Measurements from ENCODE around the gene PIP4K2B. TPM values are rescaled to one million over a fixed set of nuclear protein-coding genes. Genes with fewer than 3 reads are reported as not detected.

PIP4K2B gene
- total and polyA plus RNA-seq, 9 of the 15 experiments (the other 6 are each of a cell fraction or from before 2014, with no cell fraction given), result 3.7 to 29.9 (median 23.0) TPM

DNA sequence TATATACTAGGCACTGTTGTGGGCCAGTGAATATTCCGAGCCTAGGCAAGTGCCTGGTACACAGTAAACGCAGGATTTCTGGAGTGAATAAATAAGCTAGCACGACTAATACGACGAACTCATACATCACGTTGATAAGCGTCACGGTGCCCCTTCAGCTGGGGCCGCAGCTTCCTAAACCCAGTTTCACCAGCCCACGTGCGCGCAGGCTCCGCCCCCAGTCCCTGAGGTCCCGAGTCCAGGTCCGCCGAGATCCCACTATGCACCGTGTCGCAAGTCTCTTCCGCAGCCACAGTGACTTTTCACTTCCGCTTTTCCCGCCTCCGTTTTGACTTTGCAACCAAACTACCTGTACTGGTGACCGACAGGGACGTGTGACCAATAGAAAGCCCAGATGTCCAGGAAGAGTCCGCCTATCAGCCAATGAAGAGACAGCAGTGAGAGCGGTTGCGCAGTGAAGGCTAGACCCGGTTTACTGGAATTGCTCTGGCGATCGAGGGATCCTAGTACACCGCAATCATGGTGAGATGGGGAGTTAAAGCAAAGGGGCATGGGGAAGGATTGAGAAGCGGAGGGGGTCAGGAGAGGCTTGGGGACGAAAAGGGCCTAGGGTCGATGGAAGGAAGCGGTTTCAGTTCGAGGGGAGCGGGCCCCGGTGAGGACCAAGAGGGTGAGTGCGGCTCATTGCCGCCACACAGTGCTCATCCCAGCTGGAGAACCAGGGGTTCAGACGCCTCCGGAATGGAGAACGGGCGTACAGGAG, 46.9 kb downstream of the PIP4K2B start, which contains the start of gene PSMB3 (continued):
- peak; percentile 97 for TF ChIP-seq NEUROD1 (IDR thresholded peaks at IDR 0.05; ENCODE audit: borderline replicate concordance, low read depth, low read length, partially characterized antibody)
- peak; percentile 71 for TF ChIP-seq CEBPG (CRISPR knock-in tag; IDR thresholded peaks at IDR 0.05)
- peak in 1 of 2 experiments; percentile 64; a peak in 1 of 4 replicates for TF ChIP-seq CEBPG (tag; conservative IDR thresholded peaks at IDR 0.05 in 1 of 2, IDR thresholded peaks at IDR 0.05 in 1 of 2)
- 0 out of 2 replicates have a peak, but pooled peaks have one; percentile 17 for TF ChIP-seq SOX6 (IDR thresholded peaks at IDR 0.05)
- peak; percentile 80; the same call in 1 of the 2 replicates for TF ChIP-seq SNIP1 (IDR thresholded peaks at IDR 0.05; ENCODE audit: low read depth)
- 0 out of 2 replicates have a peak, but pooled peaks have one; percentile 32 for TF ChIP-seq RNF2 (IDR thresholded peaks at IDR 0.05)
- TF ChIP-seq SPI1 (IDR thresholded peaks at IDR 0.05; ENCODE audit: borderline replicate concordance, low read depth, low read length), result peak; percentile 100
- peak; percentile 93 for TF ChIP-seq C11orf30 (IDR thresholded peaks at IDR 0.05; ENCODE audit: low read depth)
- no peak for TF ChIP-seq CSDE1 (IDR thresholded peaks at IDR 0.05)
- TF ChIP-seq FOS (IDR thresholded peaks at IDR 0.05; ENCODE audit: extremely low read depth, insufficient read length), result peak; percentile 96
- TF ChIP-seq, protein P1, sequence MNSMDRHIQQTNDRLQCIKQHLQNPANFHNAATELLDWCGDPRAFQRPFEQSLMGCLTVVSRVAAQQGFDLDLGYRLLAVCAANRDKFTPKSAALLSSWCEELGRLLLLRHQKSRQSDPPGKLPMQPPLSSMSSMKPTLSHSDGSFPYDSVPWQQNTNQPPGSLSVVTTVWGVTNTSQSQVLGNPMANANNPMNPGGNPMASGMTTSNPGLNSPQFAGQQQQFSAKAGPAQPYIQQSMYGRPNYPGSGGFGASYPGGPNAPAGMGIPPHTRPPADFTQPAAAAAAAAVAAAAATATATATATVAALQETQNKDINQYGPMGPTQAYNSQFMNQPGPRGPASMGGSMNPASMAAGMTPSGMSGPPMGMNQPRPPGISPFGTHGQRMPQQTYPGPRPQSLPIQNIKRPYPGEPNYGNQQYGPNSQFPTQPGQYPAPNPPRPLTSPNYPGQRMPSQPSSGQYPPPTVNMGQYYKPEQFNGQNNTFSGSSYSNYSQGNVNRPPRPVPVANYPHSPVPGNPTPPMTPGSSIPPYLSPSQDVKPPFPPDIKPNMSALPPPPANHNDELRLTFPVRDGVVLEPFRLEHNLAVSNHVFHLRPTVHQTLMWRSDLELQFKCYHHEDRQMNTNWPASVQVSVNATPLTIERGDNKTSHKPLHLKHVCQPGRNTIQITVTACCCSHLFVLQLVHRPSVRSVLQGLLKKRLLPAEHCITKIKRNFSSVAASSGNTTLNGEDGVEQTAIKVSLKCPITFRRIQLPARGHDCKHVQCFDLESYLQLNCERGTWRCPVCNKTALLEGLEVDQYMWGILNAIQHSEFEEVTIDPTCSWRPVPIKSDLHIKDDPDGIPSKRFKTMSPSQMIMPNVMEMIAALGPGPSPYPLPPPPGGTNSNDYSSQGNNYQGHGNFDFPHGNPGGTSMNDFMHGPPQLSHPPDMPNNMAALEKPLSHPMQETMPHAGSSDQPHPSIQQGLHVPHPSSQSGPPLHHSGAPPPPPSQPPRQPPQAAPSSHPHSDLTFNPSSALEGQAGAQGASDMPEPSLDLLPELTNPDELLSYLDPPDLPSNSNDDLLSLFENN (IDR thresholded peaks at IDR 0.05; ENCODE audit: low read depth in 2 of 2, low read length in 2 of 2), result no peak
- TF ChIP-seq, protein P2, sequence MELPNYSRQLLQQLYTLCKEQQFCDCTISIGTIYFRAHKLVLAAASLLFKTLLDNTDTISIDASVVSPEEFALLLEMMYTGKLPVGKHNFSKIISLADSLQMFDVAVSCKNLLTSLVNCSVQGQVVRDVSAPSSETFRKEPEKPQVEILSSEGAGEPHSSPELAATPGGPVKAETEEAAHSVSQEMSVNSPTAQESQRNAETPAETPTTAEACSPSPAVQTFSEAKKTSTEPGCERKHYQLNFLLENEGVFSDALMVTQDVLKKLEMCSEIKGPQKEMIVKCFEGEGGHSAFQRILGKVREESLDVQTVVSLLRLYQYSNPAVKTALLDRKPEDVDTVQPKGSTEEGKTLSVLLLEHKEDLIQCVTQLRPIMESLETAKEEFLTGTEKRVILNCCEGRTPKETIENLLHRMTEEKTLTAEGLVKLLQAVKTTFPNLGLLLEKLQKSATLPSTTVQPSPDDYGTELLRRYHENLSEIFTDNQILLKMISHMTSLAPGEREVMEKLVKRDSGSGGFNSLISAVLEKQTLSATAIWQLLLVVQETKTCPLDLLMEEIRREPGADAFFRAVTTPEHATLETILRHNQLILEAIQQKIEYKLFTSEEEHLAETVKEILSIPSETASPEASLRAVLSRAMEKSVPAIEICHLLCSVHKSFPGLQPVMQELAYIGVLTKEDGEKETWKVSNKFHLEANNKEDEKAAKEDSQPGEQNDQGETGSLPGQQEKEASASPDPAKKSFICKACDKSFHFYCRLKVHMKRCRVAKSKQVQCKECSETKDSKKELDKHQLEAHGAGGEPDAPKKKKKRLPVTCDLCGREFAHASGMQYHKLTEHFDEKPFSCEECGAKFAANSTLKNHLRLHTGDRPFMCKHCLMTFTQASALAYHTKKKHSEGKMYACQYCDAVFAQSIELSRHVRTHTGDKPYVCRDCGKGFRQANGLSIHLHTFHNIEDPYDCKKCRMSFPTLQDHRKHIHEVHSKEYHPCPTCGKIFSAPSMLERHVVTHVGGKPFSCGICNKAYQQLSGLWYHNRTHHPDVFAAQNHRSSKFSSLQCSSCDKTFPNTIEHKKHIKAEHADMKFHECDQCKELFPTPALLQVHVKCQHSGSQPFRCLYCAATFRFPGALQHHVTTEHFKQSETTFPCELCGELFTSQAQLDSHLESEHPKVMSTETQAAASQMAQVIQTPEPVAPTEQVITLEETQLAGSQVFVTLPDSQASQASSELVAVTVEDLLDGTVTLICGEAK (IDR thresholded peaks at IDR 0.05), result peak; percentile 92
- TF ChIP-seq, protein P2 (CRISPR knock-in tag; IDR thresholded peaks at IDR 0.05), result no peak
- peak; percentile 60; the same call in 1 of the 2 replicates for TF ChIP-seq SIN3B (IDR thresholded peaks at IDR 0.05; ENCODE audit: low read depth)
- TF ChIP-seq MYC (IDR thresholded peaks at IDR 0.05; ENCODE audit: low read depth, low read length), result peak; percentile 100
- TF ChIP-seq MYC (CRISPR knock-in tag; IDR thresholded peaks at IDR 0.05; ENCODE audit: borderline replicate concordance, low read depth), result peak; percentile 91
